HG02588 (cell line): Measurements from ENCODE around the gene HSD17B12.
"Not testable (repeated sequence)": the region's sequence is repeated elsewhere in the genome, so short reads cannot be mapped to it uniquely, and the experiment has no call there.

Source experiments
- ATAC-seq: cut with Tn5 transposase; IDR thresholded peaks from one replicate; pipeline ENCODE4 v1.9.1; 2021; ENCODE audit warnings: mild to moderate bottlenecking, moderate library complexity; ENCODE audit not compliant: unreplicated experiment

HSD17B12 gene

DNA sequence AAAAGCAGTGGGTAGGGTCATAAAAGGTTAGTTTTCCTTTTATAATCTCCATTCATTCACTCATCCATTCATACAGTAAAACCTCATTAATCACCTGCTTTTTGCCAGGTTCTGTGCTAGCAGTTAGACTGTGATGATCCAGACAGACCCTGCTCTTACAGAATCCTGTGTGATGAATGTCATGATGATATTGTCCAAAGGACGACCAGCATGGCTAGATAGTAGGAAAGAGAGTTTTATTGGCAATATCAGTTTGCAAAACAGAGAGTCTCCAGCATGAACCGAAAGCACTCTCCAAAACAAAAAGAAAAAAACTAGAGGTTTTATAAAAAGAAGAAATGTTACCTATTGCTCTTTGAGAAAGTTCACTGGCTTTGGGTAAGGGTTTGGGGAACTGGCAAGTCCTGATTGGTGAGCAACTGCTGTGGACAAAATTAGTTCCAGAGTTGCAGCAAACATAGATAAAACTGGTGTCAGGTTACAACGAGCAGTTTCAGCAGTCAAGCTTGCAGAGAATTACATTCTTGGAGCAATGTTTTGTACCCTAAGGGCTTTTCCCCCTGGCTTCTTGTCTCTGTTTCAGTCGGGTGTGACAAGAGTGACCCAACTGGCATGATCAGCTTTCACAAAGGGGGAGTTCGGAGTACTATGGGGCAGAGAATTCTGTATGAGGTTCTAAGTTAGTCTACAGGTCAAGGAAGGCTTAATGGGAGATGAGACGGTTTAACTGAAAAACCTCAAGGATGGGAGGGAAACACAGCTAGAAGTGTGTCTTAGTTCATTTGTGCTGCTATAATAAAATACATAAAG, 58.3 kb downstream of the HSD17B12 start:
- no peak for ATAC-seq

- no peak for ATAC-seq
Measured at GRCh38 chr11:43746670-43747069, 66.1 kb downstream of the HSD17B12 start.

DNA sequence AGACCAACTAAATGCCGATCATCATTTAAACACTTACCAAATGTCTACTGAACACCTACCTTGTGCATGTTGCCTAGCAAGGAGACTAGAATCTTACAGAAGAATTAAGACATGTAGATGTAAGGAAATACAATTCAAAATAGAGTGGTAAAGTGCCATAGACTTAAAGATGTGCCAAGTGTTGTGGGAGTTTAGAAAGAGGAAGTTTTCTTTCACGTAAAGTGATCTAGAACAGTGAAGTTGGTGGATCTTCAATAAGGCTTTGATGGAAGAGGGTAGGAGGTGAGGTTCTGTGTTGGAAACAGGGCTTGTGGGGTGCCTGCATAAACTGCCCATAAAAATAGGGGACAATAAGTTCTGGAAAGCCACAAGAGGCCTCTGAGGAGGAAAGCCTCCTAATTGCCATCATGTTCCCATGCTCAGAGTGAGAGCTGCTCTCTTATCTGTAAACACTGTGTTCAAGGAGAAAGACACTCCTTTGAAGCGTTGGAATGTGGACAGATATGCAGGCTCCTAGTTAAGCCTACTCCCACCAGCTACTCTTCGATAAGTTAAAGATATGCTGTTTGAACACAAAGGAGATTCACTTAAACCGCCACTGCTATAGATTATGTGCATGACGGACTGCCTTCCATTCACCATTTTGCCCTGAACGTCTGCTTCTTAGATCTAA, 66.7 kb downstream of the HSD17B12 start:
- no peak for ATAC-seq

DNA sequence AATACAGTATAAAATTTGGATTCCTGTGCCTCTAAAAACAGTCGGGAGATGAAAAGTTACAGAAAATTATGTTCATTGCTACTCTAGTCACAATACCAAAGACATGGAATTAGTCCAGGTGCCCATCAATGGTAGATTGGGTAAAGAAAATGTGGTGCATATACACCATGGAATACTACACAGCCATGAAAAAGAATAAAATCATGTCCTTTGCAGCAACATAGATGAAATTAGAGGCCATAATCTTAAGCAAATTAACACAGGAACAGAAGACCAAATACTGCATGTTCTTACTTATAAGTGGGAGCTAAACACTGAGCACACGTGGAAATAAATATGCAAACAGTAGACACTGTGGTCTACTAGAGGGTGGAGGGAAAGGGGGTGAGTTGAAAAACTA, 67.6 kb downstream of the HSD17B12 start:
- ATAC-seq: no peak

DNA sequence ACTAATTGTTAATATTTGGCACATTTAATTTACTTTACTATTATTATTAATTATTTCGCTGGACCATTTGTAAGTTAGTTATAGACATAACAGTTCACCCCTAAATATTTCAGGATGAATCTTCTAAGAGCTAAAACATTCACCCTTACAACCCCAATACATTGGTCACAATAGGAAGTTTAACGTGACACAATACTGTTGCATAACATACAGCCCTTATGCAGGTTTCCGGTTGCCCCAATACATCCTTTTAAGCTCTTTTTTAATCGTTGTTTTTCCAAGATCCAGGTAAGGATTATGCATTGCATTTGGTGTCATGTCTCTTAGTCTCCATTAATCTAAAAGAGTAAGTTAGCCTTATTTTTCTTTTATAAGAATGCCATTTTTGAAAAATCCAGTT, 71.2 kb downstream of the HSD17B12 start:
- no peak for ATAC-seq

DNA sequence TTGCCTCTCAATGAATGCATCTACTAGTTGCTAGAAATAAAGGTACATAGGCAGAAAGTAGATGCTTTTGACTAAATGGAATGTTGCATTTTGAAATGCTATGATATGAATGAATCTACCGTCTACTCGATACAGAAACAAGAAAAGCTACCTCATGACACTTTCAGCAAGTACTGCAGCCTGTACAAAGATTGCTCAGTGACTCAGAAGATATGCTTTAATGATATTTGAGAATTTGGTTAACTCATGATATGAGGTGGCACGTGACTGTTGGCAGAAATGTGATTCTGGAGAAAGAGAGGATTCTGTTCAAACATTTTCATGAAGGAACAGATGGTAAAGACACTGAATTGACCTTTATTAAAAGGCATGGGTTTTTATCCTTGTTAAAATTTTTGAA, 76.0 kb downstream of the HSD17B12 start:
- no peak for ATAC-seq

- ATAC-seq: no peak
Measured at GRCh38 chr11:43758927-43759326, 78.4 kb downstream of the HSD17B12 start.

GRCh38 chr11:43760902-43761301, 80.4 kb downstream of the HSD17B12 start:
- no peak for ATAC-seq

DNA sequence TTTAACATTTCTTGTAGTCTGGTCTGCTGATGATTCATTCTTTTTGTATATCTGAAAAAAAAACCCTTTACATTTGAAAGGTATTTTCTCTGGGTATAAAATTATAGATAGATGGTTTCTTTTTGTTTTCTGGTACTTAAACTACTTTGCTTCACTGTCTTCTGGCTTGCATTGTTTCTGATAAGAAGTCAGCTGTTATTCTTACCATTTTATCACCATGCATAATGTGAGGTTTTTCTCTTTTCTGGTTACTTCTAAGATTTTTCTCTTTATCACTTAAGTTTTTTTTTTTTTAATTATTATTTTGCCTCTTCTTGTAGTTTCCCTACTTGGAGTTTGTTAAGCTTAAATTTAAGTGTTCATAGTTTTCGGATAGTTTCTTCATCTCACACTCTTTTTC, 84.7 kb downstream of the HSD17B12 start:
- ATAC-seq: no peak

DNA sequence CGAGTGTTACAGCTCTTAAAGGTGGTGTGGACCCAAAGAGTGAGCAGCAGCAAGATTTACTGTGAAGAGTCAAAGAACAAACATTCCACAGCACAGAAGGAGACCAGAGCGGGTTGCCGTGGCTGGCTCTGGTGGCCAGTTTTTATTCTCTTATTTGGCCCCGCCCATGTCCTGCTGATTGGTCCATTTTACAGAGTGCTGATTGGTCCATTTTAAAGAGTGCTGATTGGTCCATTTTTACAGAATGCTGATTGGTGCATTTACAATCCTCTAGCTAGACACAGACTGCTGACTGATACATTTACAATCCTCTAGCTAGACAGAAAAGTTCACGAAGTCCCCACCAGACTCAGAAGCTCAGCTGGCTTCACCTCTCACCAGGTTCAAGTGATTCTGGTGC, 88.1 kb downstream of the HSD17B12 start:
- not testable (repeated sequence) for ATAC-seq

GRCh38 chr11:43770173-43770572, 89.6 kb downstream of the HSD17B12 start:
- no peak for ATAC-seq

DNA sequence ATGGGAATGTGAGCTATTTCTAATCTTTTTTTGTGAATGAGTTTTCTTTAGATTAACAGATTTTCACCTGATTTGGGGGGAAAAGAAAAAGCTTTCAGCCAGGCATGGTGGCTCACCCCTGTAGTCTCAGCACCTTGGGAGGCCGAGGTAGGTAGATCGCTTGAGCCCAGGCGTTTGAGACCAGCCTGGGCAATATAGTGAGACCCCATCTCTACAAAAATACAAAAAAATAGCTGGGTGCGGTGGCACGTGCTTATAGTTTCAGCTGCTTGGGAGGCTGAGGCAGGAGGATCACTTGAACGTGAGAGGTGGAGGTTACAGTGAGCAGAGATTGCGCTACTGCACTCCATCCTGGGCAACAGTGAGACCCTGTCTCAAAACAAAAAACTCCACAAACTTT, 92.2 kb downstream of the HSD17B12 start:
- no peak for ATAC-seq

DNA sequence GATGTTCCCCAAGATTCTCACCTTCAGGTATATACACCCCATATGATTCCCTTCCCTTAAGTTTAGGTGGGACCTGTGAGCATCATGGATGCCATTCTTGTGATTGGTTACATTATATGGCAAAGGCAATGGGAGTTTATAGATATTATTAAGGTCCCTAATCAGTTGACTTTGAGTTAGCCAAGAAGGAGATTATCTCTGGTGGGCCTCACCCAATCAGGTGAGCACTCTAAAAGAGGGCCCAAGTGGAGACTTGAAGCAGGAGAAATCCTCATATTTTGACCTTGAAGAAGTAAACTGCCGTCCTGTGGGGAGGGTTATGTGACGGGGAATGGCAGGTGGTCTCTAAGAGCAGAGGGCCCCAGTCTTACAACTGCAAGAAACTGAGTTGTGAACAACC, 94.2 kb downstream of the HSD17B12 start:
- ATAC-seq: no peak

DNA sequence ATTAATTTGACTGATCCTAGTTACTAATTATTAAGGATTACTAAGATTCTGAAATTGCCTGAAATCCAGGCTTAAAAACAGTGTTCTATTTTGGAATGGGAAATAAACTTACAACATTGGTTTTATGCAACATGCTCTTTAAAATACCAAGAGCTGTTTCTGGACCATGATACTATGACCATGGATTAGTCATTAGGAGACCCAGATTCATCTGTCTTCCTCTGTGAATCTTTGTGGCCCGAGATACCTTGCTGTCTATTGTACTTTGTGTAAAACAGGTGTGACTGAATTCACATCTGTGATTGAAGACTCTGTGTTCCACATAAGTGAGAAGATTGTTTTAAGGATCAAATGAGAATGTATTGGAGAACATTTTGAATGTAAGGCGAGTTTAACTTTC, 98.8 kb downstream of the HSD17B12 start:
- no peak for ATAC-seq

- no peak for ATAC-seq
Measured at GRCh38 chr11:43784301-43784700, 103.8 kb downstream of the HSD17B12 start.

GRCh38 chr11:43784866-43785265, 104.3 kb downstream of the HSD17B12 start:
- ATAC-seq: no peak

GRCh38 chr11:43785318-43785717, 104.8 kb downstream of the HSD17B12 start:
- ATAC-seq: no peak

GRCh38 chr11:43786016-43786415, 105.5 kb downstream of the HSD17B12 start:
- no peak for ATAC-seq

GRCh38 chr11:43787824-43788223, 107.3 kb downstream of the HSD17B12 start:
- no peak for ATAC-seq

DNA sequence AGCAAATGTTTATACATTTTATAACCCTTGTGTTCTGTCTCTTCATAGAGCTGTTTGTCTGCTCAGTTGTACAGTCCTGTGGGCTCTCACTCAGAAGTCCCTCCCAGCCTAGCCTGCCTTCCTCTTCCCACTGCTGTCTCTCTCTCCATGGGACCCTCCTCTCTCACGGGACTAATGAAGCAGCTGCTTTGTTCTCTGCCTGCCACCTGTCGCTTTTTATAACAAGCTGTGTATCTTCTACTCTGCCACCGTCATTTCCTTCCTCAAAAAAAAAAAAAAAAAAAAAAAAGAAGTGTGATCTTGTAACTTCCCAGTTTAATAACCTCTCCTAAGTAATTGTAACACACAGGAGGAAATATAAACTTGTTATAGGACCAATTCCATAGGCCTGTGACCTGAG, 107.9 kb downstream of the HSD17B12 start:
- ATAC-seq: no peak

DNA sequence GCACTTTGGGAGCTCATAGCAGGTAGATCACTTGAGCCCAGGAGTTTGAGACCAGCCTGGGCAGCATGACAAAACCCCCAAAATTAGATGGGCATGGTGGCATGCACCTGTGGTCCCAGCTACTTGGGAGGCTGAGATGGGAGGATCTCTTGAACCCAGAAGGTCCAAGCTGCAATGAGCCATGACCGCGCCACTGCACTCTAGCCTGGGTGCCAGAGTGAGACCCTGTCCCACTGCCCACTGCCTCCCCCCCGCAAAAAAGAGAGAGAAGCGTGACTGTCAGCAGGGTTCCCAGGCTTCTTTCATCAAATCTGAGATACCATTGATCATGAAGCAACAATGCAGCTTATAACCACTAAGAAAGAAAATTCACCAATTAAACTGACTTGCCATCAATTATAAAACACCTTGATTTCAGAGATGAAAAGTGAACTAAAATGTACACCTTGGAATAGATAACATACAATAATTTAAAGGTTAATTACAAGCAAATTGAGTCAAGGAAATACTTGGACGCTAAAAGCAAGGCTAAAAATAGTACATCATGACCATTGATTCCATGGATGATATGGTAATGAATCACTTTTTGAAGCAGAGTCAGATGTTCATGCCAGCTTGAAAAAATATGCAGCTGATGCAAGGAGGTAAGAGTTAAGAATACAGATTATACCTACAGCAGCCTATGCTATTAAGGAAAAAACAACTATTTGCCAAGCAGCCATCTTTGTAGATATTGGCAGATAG, 109.3 kb downstream of the HSD17B12 start:
- no peak for ATAC-seq

- ATAC-seq: no peak
Measured at GRCh38 chr11:43790444-43790794, 109.9 kb downstream of the HSD17B12 start.
